Measurements from ENCODE around the gene APC2.

GRCh38 chr19:1455336-1456120 is 5.6 kb downstream of the APC2 start:
- no peak for TF ChIP-seq CTCF (IDR thresholded peaks at IDR 0.05)
- TF ChIP-seq EZH2 (IDR thresholded peaks at IDR 0.05; ENCODE audit: borderline replicate concordance, insufficient read depth, low read depth, low read length, poor library complexity, severe bottlenecking), result no peak
